ENCODE data around the gene CCDC74B.
"Not testable (repeated sequence)": the region's sequence is repeated elsewhere in the genome, so short reads cannot be mapped to it uniquely, and the experiment has no call there.

- not testable (repeated sequence) for TF ChIP-seq POLR2A (IDR thresholded peaks at IDR 0.05); POLR2AphosphoS5 (IDR thresholded peaks at IDR 0.05; ENCODE audit: insufficient read depth in 1 of 2, low read depth in 1 of 2)
- TF ChIP-seq, protein P1, sequence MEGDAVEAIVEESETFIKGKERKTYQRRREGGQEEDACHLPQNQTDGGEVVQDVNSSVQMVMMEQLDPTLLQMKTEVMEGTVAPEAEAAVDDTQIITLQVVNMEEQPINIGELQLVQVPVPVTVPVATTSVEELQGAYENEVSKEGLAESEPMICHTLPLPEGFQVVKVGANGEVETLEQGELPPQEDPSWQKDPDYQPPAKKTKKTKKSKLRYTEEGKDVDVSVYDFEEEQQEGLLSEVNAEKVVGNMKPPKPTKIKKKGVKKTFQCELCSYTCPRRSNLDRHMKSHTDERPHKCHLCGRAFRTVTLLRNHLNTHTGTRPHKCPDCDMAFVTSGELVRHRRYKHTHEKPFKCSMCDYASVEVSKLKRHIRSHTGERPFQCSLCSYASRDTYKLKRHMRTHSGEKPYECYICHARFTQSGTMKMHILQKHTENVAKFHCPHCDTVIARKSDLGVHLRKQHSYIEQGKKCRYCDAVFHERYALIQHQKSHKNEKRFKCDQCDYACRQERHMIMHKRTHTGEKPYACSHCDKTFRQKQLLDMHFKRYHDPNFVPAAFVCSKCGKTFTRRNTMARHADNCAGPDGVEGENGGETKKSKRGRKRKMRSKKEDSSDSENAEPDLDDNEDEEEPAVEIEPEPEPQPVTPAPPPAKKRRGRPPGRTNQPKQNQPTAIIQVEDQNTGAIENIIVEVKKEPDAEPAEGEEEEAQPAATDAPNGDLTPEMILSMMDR (IDR thresholded peaks at IDR 0.05), result not testable (repeated sequence)
These were observed 6.2 kb upstream of the CCDC74B start for GRCh38 chr2:130151145-130151512.

Data from vagina (tissue), 2 donors.